GM06990 (cell line): ENCODE results near the gene TUBA3E.
"Not testable (repeated sequence)": the region's sequence is repeated elsewhere in the genome, so short reads cannot be mapped to it uniquely, and the experiment has no call there.

Source experiments
- DNase-seq: peaks from one replicate; pipeline ENCODE4 v3.0.0-alpha.2; 2011; ENCODE audit not compliant: insufficient read length; ENCODE audit errors: extremely low read depth
- H3K27me3 ChIP-seq: replicated peaks from 2 replicates; pipeline ENCODE4 v1.6.0; 2011; ENCODE audit warnings: low read length; ENCODE audit not compliant: control insufficient read depth, insufficient read depth
- H3K36me3 ChIP-seq: 2 replicates; pipeline ENCODE4 v1.5.1; 2011; ENCODE audit warnings: low read length; ENCODE audit not compliant: control insufficient read depth, insufficient read depth
- H3K4me3 ChIP-seq: replicated peaks from 2 replicates; pipeline ENCODE4 v1.5.1; 2011; ENCODE audit warnings: low read depth, mild to moderate bottlenecking, control low read depth, low read length
- TF ChIP-seq, protein P1 (sequence below): IDR thresholded peaks from 2 replicates; pipeline ENCODE4 v1.5.1; 2011; ENCODE audit warnings: low read length, control low read depth, mild to moderate bottlenecking, inconsistent platforms; ENCODE audit not compliant: insufficient read depth, poor library complexity, severe bottlenecking

The TUBA3E gene

DNA sequence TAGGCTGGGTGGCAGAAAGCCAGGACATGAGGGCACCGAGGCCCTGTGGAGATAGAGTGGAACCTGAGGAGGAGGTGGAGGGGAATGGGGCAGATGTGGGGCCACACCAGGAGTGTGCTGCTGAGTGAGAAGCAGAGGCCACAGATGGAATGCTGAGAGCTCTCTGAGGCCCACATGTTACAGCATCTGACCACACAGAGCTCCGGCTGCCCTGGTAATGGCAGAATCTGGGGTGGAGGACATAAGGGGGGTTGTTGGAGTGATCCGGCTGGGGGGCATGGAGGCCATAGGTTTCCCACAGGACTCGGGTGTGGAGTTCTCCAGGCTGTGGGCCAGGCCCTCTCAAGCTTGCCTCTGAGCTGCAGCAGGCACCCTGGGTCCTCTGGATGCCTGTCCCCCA, 12.3 kb downstream of the TUBA3E start:
- Histone ChIP-seq H3K27me3 (no peaks in the 10 kb centered on the region), H3K4me3 (no peak overlapping the region), H3K36me3 (peaks cover 4% of the 10 kb centered on the region)
- TF ChIP-seq, protein P1, sequence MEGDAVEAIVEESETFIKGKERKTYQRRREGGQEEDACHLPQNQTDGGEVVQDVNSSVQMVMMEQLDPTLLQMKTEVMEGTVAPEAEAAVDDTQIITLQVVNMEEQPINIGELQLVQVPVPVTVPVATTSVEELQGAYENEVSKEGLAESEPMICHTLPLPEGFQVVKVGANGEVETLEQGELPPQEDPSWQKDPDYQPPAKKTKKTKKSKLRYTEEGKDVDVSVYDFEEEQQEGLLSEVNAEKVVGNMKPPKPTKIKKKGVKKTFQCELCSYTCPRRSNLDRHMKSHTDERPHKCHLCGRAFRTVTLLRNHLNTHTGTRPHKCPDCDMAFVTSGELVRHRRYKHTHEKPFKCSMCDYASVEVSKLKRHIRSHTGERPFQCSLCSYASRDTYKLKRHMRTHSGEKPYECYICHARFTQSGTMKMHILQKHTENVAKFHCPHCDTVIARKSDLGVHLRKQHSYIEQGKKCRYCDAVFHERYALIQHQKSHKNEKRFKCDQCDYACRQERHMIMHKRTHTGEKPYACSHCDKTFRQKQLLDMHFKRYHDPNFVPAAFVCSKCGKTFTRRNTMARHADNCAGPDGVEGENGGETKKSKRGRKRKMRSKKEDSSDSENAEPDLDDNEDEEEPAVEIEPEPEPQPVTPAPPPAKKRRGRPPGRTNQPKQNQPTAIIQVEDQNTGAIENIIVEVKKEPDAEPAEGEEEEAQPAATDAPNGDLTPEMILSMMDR: no peak
- no peak for DNase-seq

DNA sequence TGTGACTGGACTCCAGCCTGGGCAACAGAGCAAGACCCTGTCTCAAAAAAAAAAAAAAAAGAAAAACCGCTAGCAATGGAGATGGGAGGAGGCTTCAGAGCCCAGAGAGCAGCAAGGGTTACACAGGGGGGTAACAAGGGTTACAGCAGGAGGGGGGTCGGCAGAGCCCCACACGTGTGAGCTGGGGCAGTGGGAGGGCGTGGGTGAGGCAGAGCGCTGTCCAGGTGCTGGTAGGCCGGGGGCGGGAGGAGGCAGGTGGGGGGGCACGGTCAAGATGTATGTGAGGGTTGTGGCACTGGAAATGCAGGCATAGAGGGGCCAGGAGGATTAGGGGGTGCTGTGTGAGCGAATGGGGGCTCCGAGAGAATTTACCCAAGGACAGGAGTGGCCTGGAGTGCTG, 12.8 kb downstream of the TUBA3E start:
- no peak overlapping the region for H3K4me3 ChIP-seq
- no peaks in the 10 kb centered on the region for H3K27me3 ChIP-seq
- no peak for DNase-seq
- peaks cover 4% of the 10 kb centered on the region for H3K36me3 ChIP-seq
- TF ChIP-seq, protein P1: no peak

DNA sequence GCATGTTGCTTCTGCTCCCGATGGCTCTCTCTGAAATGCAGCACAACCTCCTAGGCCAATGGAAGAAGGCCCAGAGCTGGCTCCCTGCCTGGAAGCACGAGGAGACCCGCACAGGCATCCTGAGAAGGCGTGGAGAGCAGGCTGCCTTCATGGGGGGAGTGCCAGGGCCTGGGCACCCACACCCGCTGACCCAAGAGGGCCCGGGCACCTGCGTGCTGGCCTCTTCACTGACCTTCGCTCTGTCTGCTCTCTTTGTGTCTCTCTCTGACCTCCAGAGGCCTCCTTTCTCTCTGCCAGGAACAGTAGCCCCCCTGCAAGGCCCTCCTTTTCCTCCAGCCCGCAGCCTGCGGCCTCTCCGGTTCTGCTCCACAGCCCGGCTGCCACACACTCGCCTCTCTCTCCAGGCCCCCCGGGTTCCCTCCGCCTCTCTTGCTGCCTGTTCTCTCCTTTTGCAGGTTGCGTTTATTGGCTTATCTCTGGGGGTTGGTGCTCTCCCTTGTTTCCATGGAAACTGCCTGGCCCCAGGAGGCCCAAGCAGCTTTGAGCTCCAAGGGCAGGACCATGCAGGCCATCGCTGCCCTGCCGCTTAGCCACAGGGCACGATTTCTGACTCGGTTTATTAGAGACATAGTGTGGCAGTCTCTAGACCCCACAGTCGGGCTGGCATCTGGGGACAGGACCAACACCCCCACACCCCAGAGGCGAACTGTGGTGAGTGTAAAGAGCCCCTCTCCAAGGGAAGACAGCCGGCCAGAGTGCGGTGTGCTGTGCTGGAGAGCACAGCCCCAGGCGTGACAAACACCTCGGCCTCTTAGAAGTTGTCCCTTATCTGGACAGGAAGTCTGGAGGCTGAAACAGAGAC, 14.5 kb downstream of the TUBA3E start:
- no peaks in the 10 kb centered on the region for H3K27me3 ChIP-seq
- peak overlapping the region; percentile 73 for H3K4me3 ChIP-seq
- H3K36me3 ChIP-seq: peaks cover 4% of the 10 kb centered on the region
- TF ChIP-seq, protein P1: no peak
- no peak for DNase-seq

DNA sequence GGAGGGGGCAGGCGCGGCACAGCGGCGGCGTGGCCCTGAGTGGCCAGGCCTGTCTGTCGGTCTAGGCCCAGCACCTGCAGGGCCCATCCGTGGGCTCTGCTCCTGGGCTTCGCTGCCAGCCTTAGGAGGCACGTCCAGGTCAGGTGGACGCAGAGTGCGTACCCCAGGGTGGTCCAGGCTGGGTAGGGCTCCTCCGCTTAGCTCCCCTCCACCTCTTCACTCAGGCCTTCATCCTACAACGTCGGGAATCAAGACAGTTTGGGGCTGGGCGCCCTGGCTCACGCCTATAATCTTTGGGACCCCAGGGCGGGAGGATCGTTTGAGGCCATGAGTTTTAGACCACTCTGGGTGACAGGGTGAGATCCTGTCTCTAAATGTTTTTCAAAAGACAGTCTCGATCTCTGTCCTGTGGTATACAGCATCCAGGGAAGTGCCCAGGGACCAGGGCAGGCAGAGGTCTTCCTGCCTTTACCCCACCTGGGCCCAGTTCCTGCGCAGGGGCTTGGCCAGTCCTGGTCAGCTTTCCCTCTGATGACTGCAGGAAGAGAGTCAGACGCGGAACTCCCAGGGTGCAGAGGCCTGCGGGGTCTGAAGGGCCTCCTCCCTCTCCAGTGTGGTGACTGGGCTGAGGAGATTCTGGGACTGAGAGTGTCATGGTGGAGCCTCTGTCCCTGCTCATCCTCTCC, 15.3 kb downstream of the TUBA3E start:
- not testable (repeated sequence) for H3K36me3 ChIP-seq, H3K27me3 ChIP-seq, DNase-seq
- peak overlapping the region; percentile 73 for H3K4me3 ChIP-seq

DNA sequence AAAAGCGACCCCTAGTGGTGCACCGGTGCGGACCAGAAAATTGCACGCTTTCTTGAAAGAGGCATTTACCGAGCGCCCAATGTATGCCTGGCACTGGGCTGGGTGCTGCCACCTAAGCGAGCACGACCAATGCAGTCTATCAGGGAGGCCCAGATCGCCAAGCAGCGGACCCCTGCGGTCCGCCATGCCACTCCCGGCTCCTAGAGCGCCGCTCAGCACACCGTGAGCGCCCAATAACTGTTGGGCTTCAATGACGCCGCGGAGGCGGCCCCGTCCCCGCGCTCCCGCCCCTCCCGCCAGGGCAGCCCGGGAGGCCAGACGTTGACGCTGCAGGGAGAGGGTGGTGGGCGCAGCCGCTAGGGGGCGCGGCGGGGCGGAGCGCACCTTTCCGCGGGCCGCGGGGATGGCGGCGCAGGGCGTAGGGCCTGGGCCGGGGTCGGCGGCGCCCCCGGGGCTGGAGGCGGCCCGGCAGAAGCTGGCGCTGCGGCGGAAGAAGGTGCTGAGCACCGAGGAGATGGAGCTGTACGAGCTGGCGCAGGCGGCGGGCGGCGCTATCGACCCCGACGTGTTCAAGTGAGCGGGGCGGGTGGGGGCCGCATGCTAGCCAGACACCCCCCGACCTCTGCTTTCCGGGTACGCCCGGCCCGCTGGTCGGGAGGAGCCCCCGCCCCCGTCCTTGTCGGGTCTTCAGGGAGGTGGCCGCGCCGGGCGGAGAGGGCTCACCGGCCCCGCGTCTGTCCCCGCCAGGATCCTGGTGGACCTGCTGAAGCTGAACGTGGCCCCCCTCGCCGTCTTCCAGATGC, 16.2 kb downstream of the TUBA3E start, which contains the start of gene MZT2B:
MZT2B (plus strand) TSS at position 383 of the 803 bp plus-strand sequence; CDS start at position 404, 21 bp downstream.
- peak within 1 kb of the TSS; percentile 94 for H3K4me3 ChIP-seq
- H3K36me3 ChIP-seq, H3K27me3 ChIP-seq: not testable (repeated sequence)
- DNase-seq: peak; percentile 93
- TF ChIP-seq, protein P1: peak; percentile 23
